ENCODE data around the gene WDR20.

DNA sequence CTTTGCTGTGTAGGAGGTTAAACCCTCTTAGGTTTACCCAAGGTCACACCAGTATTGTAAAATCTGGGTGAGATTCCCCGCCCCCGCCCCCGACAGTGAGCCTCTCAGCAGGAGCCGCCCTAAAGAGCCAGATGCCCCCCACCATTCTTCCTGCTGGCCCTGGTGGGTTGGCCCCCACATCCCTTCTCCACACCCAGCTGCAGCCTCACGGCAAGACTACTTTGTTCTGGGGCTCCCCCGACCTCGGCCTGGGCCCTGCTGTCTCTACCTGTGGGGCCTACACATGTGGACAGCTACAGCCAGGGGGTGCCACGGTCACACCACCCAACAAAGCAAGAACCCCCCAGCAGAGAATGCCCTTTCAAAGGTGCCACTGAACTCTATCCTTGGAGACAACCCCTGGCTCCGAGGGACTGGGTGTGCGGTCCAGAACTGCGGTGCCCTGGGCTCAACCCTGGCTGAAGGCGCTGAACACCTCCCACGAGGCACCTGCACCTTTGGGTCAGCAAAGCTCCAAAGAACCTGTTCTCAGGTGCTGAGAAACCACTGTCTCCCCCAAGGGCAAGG lies 82.4 kb downstream of the WDR20 start:
- TF ChIP-seq, protein P1, sequence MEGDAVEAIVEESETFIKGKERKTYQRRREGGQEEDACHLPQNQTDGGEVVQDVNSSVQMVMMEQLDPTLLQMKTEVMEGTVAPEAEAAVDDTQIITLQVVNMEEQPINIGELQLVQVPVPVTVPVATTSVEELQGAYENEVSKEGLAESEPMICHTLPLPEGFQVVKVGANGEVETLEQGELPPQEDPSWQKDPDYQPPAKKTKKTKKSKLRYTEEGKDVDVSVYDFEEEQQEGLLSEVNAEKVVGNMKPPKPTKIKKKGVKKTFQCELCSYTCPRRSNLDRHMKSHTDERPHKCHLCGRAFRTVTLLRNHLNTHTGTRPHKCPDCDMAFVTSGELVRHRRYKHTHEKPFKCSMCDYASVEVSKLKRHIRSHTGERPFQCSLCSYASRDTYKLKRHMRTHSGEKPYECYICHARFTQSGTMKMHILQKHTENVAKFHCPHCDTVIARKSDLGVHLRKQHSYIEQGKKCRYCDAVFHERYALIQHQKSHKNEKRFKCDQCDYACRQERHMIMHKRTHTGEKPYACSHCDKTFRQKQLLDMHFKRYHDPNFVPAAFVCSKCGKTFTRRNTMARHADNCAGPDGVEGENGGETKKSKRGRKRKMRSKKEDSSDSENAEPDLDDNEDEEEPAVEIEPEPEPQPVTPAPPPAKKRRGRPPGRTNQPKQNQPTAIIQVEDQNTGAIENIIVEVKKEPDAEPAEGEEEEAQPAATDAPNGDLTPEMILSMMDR (IDR thresholded peaks at IDR 0.05; ENCODE audit: borderline replicate concordance, extremely low read depth, low read length, poor library complexity, severe bottlenecking): no peak
- no peak for TF ChIP-seq EZH2 (IDR thresholded peaks at IDR 0.05; ENCODE audit: borderline replicate concordance, low read depth, low read length, severe bottlenecking)
